ENCODE results near the gene KRTAP1-5. TPM values are rescaled to one million over a fixed set of nuclear protein-coding genes. Genes with fewer than 3 reads are reported as not detected.

KRTAP1-5 gene
- total and polyA plus RNA-seq, 2 donors (not counting 3 experiments of a cell fraction or from before 2014, with no cell fraction given) = not detected

- POLR2A ChIA-PET = no interaction called here
- intact Hi-C loops (cut with micrococcal nuclease) (no loop called here), dilution Hi-C loops (cut with MboI; ENCODE audit: extremely low pct_ligation_motif_present, low sequenced_read_pairs) (no loop called here)
- Histone ChIP-seq H3K4me1 (ENCODE audit: control insufficient read depth, extremely low read depth, insufficient read depth, low read length) (no peaks in the 10 kb centered on the region), H3K27ac (ENCODE audit: insufficient read depth, low read depth, low read length) (no peak overlapping the region), H2AFZ (ENCODE audit: low read depth, low read length) (no peak overlapping the region), H4K20me1 (replicated peaks; ENCODE audit: control insufficient read depth, extremely low read depth, insufficient read depth, low read length) (no peaks in the 10 kb centered on the region), H3K9me1 (replicated peaks; ENCODE audit: control insufficient read depth, extremely low read depth, insufficient read depth, low read length) (no peaks in the 10 kb centered on the region), H3K27me3 (ENCODE audit: control insufficient read depth in 2 of 2, insufficient read depth in 2 of 2, low read length in 2 of 2) (peaks cover 6 to 10% of the 10 kb centered on the region in 2 experiments), H3K79me2 (ENCODE audit: control insufficient read depth, insufficient read depth, low read length) (no peaks in the 10 kb centered on the region), H3K9me3 (replicated peaks; ENCODE audit: control insufficient read depth, insufficient read depth, low read length) (no peaks in the 10 kb centered on the region), H3K36me3 (ENCODE audit: control insufficient read depth in 2 of 2, extremely low read depth in 1 of 2, insufficient read depth in 2 of 2, low read length in 2 of 2) (no peaks in the 10 kb centered on the region), H3K4me2 (ENCODE audit: insufficient read depth, low read length) (no peak overlapping the region), H3K4me3 (replicated peaks in 1 of 3; ENCODE audit: insufficient read depth in 1 of 3, low read depth in 1 of 3, low read length in 3 of 3) (no peak overlapping the region), H3K9ac (replicated peaks; ENCODE audit: extremely low read depth, insufficient read depth, low read length) (no peak overlapping the region)
- no peak for TF ChIP-seq POLR2AphosphoS5 (IDR thresholded peaks at IDR 0.05; ENCODE audit: insufficient read depth, low read depth, low read length)
- no peak for TF ChIP-seq MYC (IDR thresholded peaks at IDR 0.05; ENCODE audit: low read depth, low read length)
- TF ChIP-seq JUN (IDR thresholded peaks at IDR 0.05; ENCODE audit: borderline replicate concordance, insufficient read depth, insufficient read length, low read depth) = no peak
- TF ChIP-seq EZH2 (IDR thresholded peaks at IDR 0.05; ENCODE audit: borderline replicate concordance, low read depth, low read length, severe bottlenecking) = no peak
- TF ChIP-seq MAX (IDR thresholded peaks at IDR 0.05; ENCODE audit: insufficient read depth, insufficient read length) = no peak
- no peak for TF ChIP-seq GATA2 (IDR thresholded peaks at IDR 0.05; ENCODE audit: insufficient read depth, insufficient read length, low read depth, low read length)
- TF ChIP-seq POLR2A (IDR thresholded peaks at IDR 0.05; ENCODE audit: low read depth, low read length) = no peak
- TF ChIP-seq CTCF (IDR thresholded peaks at IDR 0.05; ENCODE audit: extremely low read depth in 1 of 2, insufficient read depth in 1 of 2, low read depth in 1 of 2, low read length in 2 of 2) = no peak
- no peak for TF ChIP-seq FOS (IDR thresholded peaks at IDR 0.05; ENCODE audit: borderline replicate concordance, insufficient read depth, low read length)
- DNase-seq (ENCODE audit: low read depth, low spot score) (no peak), FAIRE-seq (no peak)
- no TSS peak for BruUV-seq (replicated peaks)
- CTCF ChIA-PET = no interaction called here
Observed at GRCh38 chr17:41064301-41064700, 37.3 kb upstream of the KRTAP1-5 start.

Measured in endothelial cell of umbilical vein (primary cell).